Subcutaneous adipose tissue (tissue), 4 donors: ENCODE results near the gene ZNF217. TPM values are rescaled to one million over a fixed set of nuclear protein-coding genes. Genes with fewer than 3 reads are reported as not detected.

Source experiments
- small RNA-seq: library from RNA; depleted of rRNA; stranded (forward); fragments of <200 nt; gene quantifications from one replicate; pipeline ENCODE3, GENCODE V24; 2016
- total RNA-seq, 4 donors: library from RNA; depleted of rRNA; stranded (reverse); fragments of >200 nt; gene quantifications; one replicate each; pipeline ENCODE4 v1.1.0, GENCODE V29; 2016
- TF ChIP-seq, protein P1 (sequence below): fragments of 450-650 bp; IDR thresholded peaks from one replicate; pipeline ENCODE4 v1.5.1; 2016; ENCODE audit warnings: low read depth, mild to moderate bottlenecking, control low read depth, antibody characterized with exemption, moderate library complexity

ZNF217 gene
- total RNA-seq, 4 donors from 2014 or later, result 29.6 to 62.3 (median 36.7) TPM

DNA sequence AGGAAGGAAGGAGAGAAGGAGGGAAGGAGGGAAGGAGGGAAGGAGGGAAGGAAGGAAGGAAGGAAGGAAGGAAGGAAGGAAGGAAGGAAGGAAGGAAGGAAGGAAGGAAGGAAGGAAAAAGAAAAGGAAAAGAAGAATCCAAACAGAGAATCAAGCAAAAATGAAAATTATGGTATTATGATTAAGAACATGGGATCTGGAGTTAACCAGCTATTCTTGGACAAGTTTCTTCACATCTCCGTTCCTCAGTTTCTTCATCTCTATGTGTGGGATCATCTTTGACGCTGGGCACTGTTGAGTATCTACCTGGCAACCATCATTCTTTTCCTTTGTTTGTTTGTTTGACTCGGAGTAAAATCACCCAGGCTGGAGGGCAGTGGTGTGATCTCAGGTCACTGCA lies 71.6 kb downstream of the ZNF217 start:
- TF ChIP-seq, protein P1, sequence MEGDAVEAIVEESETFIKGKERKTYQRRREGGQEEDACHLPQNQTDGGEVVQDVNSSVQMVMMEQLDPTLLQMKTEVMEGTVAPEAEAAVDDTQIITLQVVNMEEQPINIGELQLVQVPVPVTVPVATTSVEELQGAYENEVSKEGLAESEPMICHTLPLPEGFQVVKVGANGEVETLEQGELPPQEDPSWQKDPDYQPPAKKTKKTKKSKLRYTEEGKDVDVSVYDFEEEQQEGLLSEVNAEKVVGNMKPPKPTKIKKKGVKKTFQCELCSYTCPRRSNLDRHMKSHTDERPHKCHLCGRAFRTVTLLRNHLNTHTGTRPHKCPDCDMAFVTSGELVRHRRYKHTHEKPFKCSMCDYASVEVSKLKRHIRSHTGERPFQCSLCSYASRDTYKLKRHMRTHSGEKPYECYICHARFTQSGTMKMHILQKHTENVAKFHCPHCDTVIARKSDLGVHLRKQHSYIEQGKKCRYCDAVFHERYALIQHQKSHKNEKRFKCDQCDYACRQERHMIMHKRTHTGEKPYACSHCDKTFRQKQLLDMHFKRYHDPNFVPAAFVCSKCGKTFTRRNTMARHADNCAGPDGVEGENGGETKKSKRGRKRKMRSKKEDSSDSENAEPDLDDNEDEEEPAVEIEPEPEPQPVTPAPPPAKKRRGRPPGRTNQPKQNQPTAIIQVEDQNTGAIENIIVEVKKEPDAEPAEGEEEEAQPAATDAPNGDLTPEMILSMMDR, result no peak

DNA sequence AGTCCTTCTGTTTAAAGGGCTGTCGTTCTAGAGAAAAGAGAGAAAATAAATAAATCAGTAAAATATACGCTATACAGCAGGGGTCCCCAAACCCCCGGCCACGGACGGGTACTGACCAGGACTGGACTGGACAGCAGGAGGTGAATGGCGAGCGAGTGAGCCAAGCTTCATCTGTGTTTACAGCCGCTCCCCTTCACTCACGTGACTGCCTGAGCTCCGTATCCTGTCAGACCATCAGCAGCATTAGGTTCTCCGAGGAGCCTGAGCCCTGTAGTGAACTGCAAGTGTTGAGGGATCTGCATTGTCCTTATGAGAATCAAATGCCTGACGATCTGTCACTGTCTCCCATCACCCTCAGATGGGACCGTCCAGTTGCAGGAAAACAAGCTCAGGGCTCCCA lies 76.5 kb downstream of the ZNF217 start:
- TF ChIP-seq, protein P1, result no peak

Small RNA genes lying within 50 kb of the gene (small RNA-seq; reads per million reads assigned to genes)
- 0.49 reads per million for gene RF00019
